GM23248 (cell line): Measurements from ENCODE around the gene CERS2. TPM values are rescaled to one million over a fixed set of nuclear protein-coding genes. Genes with fewer than 3 reads are reported as not detected.
A peak's percentile ranks its signal among the peaks of the same experiment; 100 is the strongest.

ENCODE experiments used
- DNase-seq: peaks from one replicate; pipeline ENCODE4 v3.0.0-alpha.2; 2015
- H2AFZ ChIP-seq: fragments of 200-600 bp; sonication (generic); 2 replicates; pipeline ENCODE4 v1.6.1; 2016; ENCODE audit warnings: antibody characterized with exemption
- H3F3A ChIP-seq: fragments of 200-600 bp; sonication (generic); 2 replicates; pipeline ENCODE4 v1.6.1; 2016; ENCODE audit warnings: mild to moderate bottlenecking, antibody characterized with exemption, mixed run types; ENCODE audit not compliant: insufficient read depth
- H3K27ac ChIP-seq: fragments of 200-600 bp; sonication (generic); 2 replicates; pipeline ENCODE4 v1.5.1; 2016; ENCODE audit warnings: mild to moderate bottlenecking
- H3K27me3 ChIP-seq: fragments of 200-600 bp; sonication (generic); replicated peaks from 2 replicates; pipeline ENCODE4 v1.6.1; 2016; ENCODE audit warnings: mild to moderate bottlenecking; ENCODE audit not compliant: insufficient read depth
- H3K36me3 ChIP-seq: fragments of 200-600 bp; sonication (generic); 2 replicates; pipeline ENCODE4 v1.6.1; 2016; ENCODE audit warnings: low read depth, mild to moderate bottlenecking
- H3K4me1 ChIP-seq: fragments of 200-600 bp; sonication (generic); 2 replicates; pipeline ENCODE4 v1.6.1; 2016; ENCODE audit warnings: mild to moderate bottlenecking; ENCODE audit not compliant: insufficient read depth
- H3K4me2 ChIP-seq: fragments of 200-600 bp; sonication (generic); one replicate; pipeline ENCODE4 v1.6.1; 2016; ENCODE audit warnings: mild to moderate bottlenecking; ENCODE audit not compliant: unreplicated experiment
- H3K4me3 ChIP-seq: fragments of 200-600 bp; sonication (generic); 2 replicates; pipeline ENCODE4 v1.5.1; 2016; ENCODE audit warnings: mild to moderate bottlenecking
- H3K79me2 ChIP-seq: fragments of 200-600 bp; sonication (generic); 2 replicates; pipeline ENCODE4 v1.6.1; 2016; ENCODE audit warnings: mild to moderate bottlenecking; ENCODE audit not compliant: insufficient read depth
- H3K9ac ChIP-seq: fragments of 200-600 bp; sonication (generic); 2 replicates; pipeline ENCODE4 v1.6.1; 2016; ENCODE audit warnings: mild to moderate bottlenecking
- H3K9me2 ChIP-seq: fragments of 200-600 bp; sonication (generic); 2 replicates; pipeline ENCODE4 v1.6.1; 2016; ENCODE audit warnings: mixed run types, mild to moderate bottlenecking, moderate library complexity; ENCODE audit not compliant: insufficient read depth
- H3K9me3 ChIP-seq: fragments of 200-600 bp; sonication (generic); one replicate; pipeline ENCODE4 v1.6.1; 2017; ENCODE audit warnings: low read depth
- H4K20me1 ChIP-seq: fragments of 200-600 bp; sonication (generic); 2 replicates; pipeline ENCODE4 v1.6.0; 2016; ENCODE audit not compliant: insufficient read depth
- EZH2 ChIP-seq: fragments of 200-600 bp; sonication (generic); IDR thresholded peaks from 2 replicates; pipeline ENCODE4 v1.6.1; 2018; ENCODE audit warnings: antibody characterized with exemption, mild to moderate bottlenecking; ENCODE audit not compliant: insufficient read depth, poor library complexity, severe bottlenecking
- EZH2phosphoT487 ChIP-seq: fragments of 200-600 bp; sonication (generic); IDR thresholded peaks from 2 replicates; pipeline ENCODE4 v1.6.1; 2018; ENCODE audit warnings: antibody characterized with exemption, moderate library complexity, mild to moderate bottlenecking, low read depth; ENCODE audit not compliant: insufficient read depth
- WGBS, 2 experiments: methylation state at CpG; one replicate each; pipeline ENCODE4 v1.1.6; 2015 to 2017; ENCODE audit warnings: low lambda C conversion rate in 2 of 2, low coverage in 1 of 2; ENCODE audit errors: missing lambda C conversion rate in 2 of 2; 5-methylcytosine and 5-hydroxymethylcytosine counted together
- in situ Hi-C: fragments of 300-500 bp; cut with MboI; formaldehyde crosslinking; loops from 2 replicates; pipeline ENCODE4 v1.15.0; 2020
- polyA plus RNA-seq: library from polyadenylated mRNA; unstranded; fragments of >200 nt; fragmentation: Nextera tagmentation; extraction: Ambion mirVana; gene quantifications from 2 replicates; pipeline ENCODE4 v1.2.1, GENCODE V29; 2016
- total RNA-seq: library from RNA; depleted of rRNA; stranded (reverse); fragments of >200 nt; shearing (Covaris generic); gene quantifications from 2 replicates; pipeline ENCODE4 v1.2.3, GENCODE V29; 2014

The CERS2 gene
- total and polyA plus RNA-seq, 2 experiments from 2014 or later: 148 to 202 TPM

DNA sequence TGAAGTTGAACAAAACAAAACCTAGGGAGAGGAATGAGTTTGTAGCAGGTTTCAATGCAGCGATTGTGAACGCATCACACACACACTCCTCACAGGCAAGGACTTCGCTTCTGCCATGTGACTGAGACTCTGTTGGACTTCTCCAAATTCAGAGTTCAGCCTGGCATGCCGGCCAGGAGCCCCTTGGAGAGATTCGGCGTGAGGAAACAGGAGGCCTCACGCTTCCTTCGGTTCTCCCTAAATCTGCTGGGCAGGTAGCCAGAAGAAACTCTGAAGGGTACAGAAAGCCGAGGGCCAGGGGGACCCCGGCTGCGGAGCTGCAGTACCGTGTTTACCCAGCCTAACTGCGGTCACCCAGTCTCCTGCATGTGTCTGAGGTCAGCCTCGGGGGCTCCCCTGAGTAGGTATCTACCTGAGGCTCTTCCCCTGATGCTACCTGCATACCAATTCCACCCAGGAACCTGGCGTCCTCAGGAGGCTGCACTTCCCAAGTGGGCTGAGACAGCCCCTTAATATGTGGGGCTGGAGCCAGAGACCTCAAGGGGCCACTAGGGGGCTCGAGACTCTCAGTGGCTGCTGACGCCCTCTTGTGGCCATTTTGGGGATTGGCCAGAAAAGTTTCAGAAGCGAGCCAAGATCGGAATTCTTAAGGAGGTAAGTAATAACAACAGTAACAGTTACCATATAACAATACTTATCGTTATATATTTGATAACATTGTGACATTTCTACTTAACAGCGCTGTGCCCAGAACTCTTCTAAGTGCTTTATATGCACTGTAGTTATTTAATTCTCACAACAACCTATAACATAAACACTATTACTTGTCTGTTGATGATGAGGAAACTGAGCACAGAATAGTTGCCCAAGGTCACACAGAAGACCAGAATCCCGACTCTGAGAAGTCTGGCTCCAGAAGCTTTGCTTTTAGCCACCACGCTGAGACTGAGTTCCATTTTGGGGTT, 4.7 kb upstream of the CERS2 start:
- no peaks in the 10 kb centered on the region for H3K27me3 ChIP-seq
- 15 to 17% methylated on average over 23 of the region's 23 CpGs for WGBS, 2 experiments
- H3K4me3 ChIP-seq: no peak overlapping the region; the same call in 1 of the 2 replicates
- H3K9me3 ChIP-seq: no peaks in the 10 kb centered on the region
- in situ Hi-C loops: no loop called here
- TF ChIP-seq EZH2: no peak
- no peak for TF ChIP-seq EZH2phosphoT487
- H3K9ac ChIP-seq: peak overlapping the region; percentile 49
- H3K9me2 ChIP-seq: no peaks in the 10 kb centered on the region
- H4K20me1 ChIP-seq: no peaks in the 10 kb centered on the region
- peaks cover 16% of the 10 kb centered on the region for H3F3A ChIP-seq
- peaks cover 42% of the 10 kb centered on the region for H3K4me1 ChIP-seq
- H2AFZ ChIP-seq: peak overlapping the region; percentile 80
- H3K36me3 ChIP-seq: no peaks in the 10 kb centered on the region
- peak; percentile 93 for DNase-seq
- peak overlapping the region; percentile 54 for H3K27ac ChIP-seq
- peak overlapping the region; percentile 54 for H3K4me2 ChIP-seq
- no peaks in the 10 kb centered on the region for H3K79me2 ChIP-seq

DNA sequence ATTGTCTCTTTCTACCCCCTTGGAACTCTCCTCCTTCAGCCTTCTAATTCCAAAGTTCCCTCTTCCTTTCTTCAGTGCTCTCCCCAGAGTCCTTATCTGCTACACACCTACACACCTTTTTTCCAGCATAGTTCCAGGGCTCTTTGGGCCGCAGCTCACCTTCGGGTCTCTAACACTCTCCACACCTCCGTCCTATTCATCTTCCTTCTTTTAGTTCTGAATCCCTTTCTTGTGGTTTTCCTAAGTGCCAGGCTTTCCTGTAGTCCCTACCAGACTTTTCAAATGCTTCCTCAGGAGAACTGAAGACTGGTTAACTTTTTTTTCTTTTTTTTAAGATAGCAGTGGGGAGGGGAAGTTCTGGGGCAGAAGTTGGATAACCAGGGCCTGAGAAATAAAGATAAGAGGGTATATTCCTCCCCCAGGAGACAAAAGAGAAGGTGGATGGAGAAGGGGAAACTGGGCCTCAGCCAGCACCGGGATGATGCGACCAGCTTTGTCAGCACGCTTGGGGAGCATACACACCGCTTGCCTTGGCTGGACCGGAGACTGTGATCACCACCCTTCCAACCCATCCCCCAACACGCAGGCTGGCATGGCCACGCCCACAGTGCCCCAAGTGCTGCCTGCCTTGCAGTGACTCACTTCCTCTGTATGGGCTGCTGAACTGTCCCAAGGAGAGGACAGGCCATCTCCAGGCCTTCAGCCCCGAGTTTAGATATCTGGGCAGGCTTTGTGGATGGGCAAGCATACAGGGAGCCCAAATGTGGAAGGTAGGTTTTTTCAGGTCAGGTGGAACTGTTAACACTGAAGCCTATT, 2.5 kb upstream of the CERS2 start:
- peaks cover 21% of the 10 kb centered on the region for H3K79me2 ChIP-seq
- no peaks in the 10 kb centered on the region for H4K20me1 ChIP-seq
- H3K4me1 ChIP-seq: peaks cover 51% of the 10 kb centered on the region
- no peaks in the 10 kb centered on the region for H3K9me3 ChIP-seq
- peak; percentile 74 for DNase-seq
- in situ Hi-C loops: no loop called here
- H3K27me3 ChIP-seq: no peaks in the 10 kb centered on the region
- H3K36me3 ChIP-seq: no peaks in the 10 kb centered on the region
- 0 out of 2 replicates have a peak overlapping the region, but pooled peaks have one; percentile 5 for H3K9ac ChIP-seq
- H3K4me2 ChIP-seq: peak overlapping the region; percentile 56
- no peak for TF ChIP-seq EZH2phosphoT487
- TF ChIP-seq EZH2: no peak
- no peaks in the 10 kb centered on the region for H3K9me2 ChIP-seq
- H3K4me3 ChIP-seq: no peak overlapping the region
- H2AFZ ChIP-seq: peak overlapping the region; percentile 44
- WGBS, 2 experiments: 68 to 69% methylated on average over 10 to 11 of the region's 11 CpGs
- H3F3A ChIP-seq: peaks cover 20% of the 10 kb centered on the region
- H3K27ac ChIP-seq: peak overlapping the region; percentile 47

DNA sequence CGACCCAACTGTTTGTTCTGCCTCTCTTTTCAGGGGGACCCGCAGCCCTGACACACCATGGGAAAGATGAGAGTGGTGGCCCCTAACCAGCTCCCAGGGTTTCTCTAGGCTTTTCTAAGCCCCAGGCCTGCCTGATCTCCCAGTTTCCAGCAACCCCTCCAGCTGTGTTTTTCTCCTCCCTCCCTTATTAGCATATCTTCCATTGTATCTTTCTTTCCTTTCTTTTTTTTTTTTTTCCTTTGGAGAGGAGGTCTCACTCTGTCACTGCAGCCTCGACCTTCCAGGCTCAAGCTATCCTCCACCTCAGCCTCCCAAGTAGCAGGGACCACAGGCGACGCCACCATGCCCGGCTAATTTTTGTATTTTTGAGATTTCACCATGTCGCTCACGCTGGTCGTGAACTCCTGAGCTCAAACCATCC, 1.8 kb upstream of the CERS2 start:
- no peaks in the 10 kb centered on the region for H4K20me1 ChIP-seq
- in situ Hi-C loops: no loop called here
- 97 to 98% methylated on average over 9 of the region's 9 CpGs for WGBS, 2 experiments
- TF ChIP-seq EZH2 (no peak), EZH2phosphoT487 (no peak)
- no peaks in the 10 kb centered on the region for H3K27me3 ChIP-seq
- H3K9me2 ChIP-seq: no peaks in the 10 kb centered on the region
- H3K4me1 ChIP-seq: peaks cover 51% of the 10 kb centered on the region
- no peak overlapping the region for H3K27ac ChIP-seq
- H3K9ac ChIP-seq: no peak overlapping the region
- H3K9me3 ChIP-seq: no peaks in the 10 kb centered on the region
- peaks cover 27% of the 10 kb centered on the region for H3K79me2 ChIP-seq
- no peak for DNase-seq
- H3F3A ChIP-seq: peaks cover 23% of the 10 kb centered on the region
- 0 out of 2 replicates have a peak overlapping the region, but pooled peaks have one; percentile 44 for H2AFZ ChIP-seq
- H3K4me2 ChIP-seq: no peak overlapping the region
- H3K36me3 ChIP-seq: no peaks in the 10 kb centered on the region
- no peak overlapping the region for H3K4me3 ChIP-seq

DNA sequence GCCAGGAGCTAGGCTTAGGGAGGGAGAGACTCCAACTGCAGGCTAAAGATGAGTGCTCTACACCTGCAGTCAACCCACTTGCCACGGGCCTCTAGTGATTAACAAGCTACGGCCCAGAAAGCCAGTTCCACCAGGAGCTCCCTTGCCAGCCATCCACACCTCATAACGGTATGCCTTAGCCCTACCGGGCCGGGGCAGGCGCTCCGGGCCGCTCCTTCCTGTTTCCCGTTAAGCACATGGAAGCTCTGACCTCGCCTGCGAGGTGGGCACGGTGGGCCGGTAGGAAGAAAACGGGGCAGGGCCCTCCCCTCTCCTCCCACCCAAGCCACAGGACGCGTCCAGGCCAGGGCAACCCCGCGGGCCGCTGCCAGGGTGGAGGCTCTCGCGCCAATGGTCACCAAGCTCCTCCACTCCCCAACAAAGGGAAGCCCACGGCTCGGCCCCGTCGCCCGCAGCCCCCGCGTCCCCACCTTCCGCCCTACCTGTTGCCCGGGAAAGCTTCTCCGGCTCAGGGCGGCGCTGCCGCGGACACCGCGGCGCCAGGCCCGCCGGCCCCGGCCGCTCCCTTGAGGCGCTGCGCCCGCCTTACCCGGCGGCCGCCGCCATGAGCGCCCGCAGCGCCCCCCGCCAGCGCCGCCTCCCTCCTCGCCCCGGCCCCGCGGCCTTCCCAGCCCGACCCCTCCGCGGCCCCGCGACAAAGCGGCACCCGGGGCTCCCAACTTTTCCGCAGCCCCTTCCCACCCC, 627 bp downstream of the CERS2 start:
- peak overlapping the region; percentile 67 for H2AFZ ChIP-seq
- DNase-seq: peak; percentile 64
- in situ Hi-C loops: no loop called here
- H3K79me2 ChIP-seq: peaks cover 51% of the 10 kb centered on the region
- H4K20me1 ChIP-seq: no peaks in the 10 kb centered on the region
- peaks cover 50% of the 10 kb centered on the region for H3K4me1 ChIP-seq
- no peak for TF ChIP-seq EZH2phosphoT487
- no peak for TF ChIP-seq EZH2
- H3K27ac ChIP-seq: peak overlapping the region; percentile 76
- no peaks in the 10 kb centered on the region for H3K9me3 ChIP-seq
- H3K9ac ChIP-seq: peak overlapping the region; percentile 96
- H3K27me3 ChIP-seq: no peaks in the 10 kb centered on the region
- H3K4me3 ChIP-seq: peak overlapping the region; percentile 99
- 1% methylated on average over 18 to 67 of the region's 67 CpGs for WGBS, 2 experiments
- no peaks in the 10 kb centered on the region for H3K36me3 ChIP-seq
- H3K4me2 ChIP-seq: peak overlapping the region; percentile 97
- peaks cover 30% of the 10 kb centered on the region for H3F3A ChIP-seq
- H3K9me2 ChIP-seq: no peaks in the 10 kb centered on the region
